SHP77 (cell line): Measurements from ENCODE around the gene USB1.

ENCODE experiments used
- DNase-seq, 2 experiments: peaks; one replicate each; lab custom pipeline; 2025; lab: John Stamatoyannopoulos, UW

The USB1 gene

GRCh38 chr16:58034774-58035173, 33.6 kb downstream of the USB1 start:
- DNase-seq: no peak

GRCh38 chr16:58035356-58036170, 34.4 kb downstream of the USB1 start:
- peak; percentile 34 to 43 for DNase-seq

DNA sequence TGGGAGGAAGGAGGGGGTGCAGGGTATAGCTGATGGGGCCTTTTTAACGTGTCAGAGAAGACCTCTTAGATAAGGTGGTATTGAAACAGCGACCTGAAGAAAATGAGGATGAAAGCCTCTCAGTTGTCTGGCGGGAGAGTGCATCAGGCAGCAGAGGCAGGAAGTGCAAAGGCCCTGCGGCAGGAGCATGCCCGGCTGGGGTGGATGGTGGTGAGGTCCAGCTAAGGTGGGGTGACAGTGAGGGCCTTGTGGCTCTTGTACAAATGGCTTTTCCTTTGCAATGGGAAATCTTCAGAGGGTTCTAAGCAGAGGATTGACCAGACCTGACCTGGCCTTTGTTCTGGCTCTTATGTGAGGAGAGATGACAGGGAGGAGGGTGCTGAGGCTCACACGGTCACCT, 35.7 kb downstream of the USB1 start:
- no peak for DNase-seq

- no peak for DNase-seq
Observed at GRCh38 chr16:58037365-58038057, 36.3 kb downstream of the USB1 start.

DNA sequence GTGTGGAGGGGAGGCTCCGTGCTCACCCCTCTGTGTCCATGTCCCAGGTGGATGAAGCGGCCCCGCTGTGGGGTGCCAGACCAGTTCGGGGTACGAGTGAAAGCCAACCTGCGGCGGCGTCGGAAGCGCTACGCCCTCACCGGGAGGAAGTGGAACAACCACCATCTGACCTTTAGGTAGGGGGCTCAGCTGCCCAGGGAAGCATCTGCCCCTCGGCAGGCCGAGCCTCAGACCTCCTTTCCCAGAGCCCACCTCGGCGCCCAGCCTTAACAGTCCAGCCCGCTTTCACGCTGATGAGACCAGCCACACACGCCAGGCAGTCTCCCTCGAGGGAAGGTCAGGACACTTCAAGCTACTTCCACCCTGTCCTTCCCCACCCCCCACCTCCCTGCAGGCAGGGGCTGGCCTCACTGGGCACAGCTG, 37.0 kb downstream of the USB1 start:
- DNase-seq: no peak

- DNase-seq: no peak
Observed at GRCh38 chr16:58039829-58040495, 38.8 kb downstream of the USB1 start.

GRCh38 chr16:58040496-58040846, 39.3 kb downstream of the USB1 start:
- no peak for DNase-seq

DNA sequence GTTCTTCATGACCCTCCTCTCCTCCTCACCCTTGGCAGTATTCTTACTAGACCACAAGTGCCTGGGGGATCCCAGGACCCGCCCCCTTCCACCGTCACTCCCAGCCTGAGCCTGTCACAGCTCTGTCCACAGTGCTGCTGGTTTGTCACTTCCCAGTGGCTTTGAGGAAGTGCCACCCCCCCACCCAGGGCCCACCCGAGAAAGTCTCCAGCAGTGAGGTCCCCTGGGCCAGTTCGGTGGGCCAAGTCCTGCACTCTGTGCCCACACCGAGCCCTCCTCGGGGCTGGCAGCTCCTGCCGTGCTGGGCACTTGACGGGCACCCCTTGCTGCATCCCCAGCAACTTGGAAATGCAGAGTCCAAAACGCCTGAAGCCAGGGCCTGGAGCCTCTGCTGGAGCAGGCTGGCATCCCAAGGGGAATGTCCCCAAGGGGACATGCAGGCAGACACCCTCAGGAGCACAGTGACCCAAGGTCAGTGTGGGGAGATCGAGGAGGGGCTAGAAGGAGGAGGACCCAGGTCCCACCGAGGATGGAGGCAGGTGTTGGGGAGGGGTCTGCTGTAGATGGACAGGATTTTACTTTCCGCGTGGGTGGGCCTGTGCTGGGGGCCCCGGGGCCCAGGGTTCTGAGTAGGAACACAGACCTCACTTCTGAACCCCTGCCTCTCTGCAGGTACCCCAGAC, 39.9 kb downstream of the USB1 start:
- no peak for DNase-seq

DNA sequence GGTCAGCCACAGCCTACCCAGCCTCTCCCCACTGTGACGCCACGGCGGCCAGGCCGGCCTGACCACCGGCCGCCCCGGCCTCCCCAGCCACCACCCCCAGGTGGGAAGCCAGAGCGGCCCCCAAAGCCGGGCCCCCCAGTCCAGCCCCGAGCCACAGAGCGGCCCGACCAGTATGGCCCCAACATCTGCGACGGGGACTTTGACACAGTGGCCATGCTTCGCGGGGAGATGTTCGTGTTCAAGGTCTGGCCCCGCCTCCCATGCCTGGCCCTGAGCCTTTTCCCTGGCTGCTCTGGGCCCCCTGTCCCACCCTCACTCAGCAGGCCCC, 40.4 kb downstream of the USB1 start:
- DNase-seq: no peak

- no peak for DNase-seq
Observed at GRCh38 chr16:58042001-58042885, 41.0 kb downstream of the USB1 start.

DNA sequence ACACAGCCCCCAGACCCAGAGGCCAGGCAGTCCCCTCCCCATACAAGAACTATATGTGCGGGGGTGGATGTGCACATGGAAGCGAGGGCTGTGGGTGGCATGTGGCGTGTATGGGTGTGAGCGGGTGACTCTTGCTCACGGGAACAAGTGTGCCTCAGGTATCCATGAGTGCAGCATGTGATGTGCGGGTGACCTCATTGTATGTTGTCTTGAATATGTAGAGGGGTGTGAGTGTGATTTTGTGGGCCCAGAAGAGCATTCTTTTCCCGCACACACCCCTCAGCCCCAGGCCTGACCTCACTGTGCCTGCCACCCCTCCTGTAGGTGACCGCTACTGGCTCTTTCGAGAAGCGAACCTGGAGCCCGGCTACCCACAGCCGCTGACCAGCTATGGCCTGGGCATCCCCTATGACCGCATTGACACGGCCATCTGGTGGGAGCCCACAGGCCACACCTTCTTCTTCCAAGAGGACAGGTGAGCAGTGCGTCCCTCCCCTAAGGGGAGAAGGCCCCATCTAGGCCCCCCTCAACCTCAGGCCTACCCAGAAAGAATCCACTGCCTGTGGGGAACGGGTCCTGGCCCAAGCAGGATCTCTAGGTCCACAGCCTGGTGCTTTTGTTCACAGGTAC, 41.8 kb downstream of the USB1 start:
- DNase-seq: no peak

GRCh38 chr16:58043571-58044155, 42.5 kb downstream of the USB1 start:
- no peak for DNase-seq

GRCh38 chr16:58044266-58045019, 43.2 kb downstream of the USB1 start:
- no peak for DNase-seq

DNA sequence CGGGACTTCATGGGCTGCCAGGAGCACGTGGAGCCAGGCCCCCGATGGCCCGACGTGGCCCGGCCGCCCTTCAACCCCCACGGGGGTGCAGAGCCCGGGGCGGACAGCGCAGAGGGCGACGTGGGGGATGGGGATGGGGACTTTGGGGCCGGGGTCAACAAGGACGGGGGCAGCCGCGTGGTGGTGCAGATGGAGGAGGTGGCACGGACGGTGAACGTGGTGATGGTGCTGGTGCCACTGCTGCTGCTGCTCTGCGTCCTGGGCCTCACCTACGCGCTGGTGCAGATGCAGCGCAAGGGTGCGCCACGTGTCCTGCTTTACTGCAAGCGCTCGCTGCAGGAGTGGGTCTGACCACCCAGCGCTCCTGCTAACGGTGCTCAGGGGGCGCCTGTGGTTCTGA, 43.9 kb downstream of the USB1 start:
- no peak for DNase-seq

DNA sequence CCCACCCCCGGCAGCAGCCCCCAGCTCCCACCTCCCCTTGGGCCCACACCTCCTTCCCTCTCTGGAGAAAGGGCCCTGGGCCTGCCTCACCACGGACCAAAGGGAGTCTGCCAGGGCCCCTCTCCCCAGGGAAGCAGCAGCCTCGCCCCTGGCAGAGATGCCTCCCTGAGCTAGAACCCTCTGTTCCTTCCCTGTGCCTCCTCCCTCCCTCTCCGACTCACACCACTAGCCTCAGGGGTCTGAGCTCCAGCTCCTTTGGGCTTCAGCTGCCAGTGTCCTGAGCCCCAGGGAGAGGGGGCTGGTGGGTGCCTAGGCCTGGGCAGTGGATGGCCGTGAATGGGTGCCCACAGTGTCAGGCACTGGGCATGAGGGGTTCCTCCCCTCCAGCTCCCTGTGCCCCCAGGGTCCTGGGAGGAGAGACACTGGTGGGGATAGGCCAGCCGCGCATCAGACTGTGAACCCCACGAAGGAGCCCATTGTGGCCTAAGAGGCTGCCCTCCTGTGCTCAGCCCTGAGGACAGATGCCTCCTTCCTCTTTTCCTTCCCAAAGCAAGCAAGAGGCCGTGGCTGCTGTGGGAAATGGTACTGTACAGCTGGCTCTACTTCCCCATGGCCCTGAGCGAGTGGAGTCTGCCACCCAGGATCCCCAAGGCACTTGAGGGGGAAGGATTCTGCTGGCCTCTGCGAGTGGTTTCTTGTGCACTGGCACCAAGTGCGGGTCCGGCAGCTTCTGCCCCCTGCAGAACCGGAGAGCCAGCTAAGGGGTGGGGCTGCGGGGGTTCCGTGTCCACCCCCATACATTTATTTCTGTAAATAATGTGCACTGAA, 45.1 kb downstream of the USB1 start:
- no peak for DNase-seq

- DNase-seq: no peak
Observed at GRCh38 chr16:58046936-58047335, 45.7 kb downstream of the USB1 start.

- DNase-seq: no peak
Observed at GRCh38 chr16:58047557-58048348, 46.5 kb downstream of the USB1 start.

GRCh38 chr16:58048494-58049231, 47.5 kb downstream of the USB1 start:
- DNase-seq: no peak
